ENCODE results near the gene LDHAL6B.

The LDHAL6B gene

GRCh38 chr15:59255680-59256336 is 49.2 kb downstream of the LDHAL6B start:
- no peak for DNase-seq

- no peak for DNase-seq
Measured at GRCh38 chr15:59256482-59256881, 49.8 kb downstream of the LDHAL6B start.

DNA sequence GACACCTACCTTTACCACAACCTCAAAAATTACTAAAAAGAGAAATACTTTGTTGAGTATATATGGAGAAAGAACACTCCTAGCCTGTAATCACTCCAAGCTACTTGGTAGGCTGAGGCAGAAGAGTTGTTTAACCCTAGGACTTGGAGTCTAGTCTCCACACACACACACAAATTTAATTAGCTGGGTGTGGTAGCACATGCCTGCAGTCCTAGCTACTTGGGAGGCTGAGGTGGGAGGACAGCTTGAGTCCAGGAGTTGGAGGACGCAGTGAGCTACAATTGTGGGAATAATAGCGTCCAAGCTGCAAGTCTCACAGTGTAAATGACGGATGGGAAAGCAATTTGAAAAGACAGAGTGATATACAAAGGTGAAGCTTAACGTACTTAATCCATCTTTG is 50.5 kb downstream of the LDHAL6B start:
- no peak for DNase-seq

Measured in SHP77 (cell line).